ENCODE results near the gene VIPR2.

DNA sequence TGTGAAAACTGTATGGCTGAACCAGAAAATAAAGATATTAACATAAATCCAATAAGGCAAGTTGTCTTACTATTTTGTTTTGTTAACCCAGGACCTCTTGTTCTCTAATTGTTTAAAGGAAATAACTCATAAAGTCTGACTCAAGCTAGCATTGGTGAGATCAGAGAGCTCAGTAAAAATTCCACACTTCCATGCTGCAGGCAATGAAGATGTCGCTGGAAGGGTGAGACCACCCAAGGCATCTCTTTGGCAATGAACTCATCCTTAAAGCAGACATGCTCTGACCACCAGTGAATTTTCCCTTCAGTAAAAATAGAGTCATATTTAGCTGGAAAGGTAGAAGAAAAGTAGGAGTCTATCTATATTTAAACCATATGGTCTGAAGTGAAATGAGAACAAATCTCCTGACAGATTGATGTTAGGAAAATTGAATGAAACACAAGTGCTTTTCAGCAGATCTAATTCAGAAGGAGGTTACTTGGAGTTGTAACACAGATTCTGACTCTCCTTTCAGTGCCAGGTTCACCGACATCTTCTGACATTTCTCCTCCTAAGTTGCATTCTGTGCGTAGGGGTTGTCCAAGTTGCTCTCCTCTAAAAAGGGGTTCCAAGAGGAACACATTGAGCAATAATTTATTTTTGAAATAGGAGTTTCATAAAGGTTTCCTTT lies 32.8 kb upstream of the VIPR2 start:
- TF ChIP-seq POLR2A (IDR thresholded peaks at IDR 0.05): no peak
- TF ChIP-seq POLR2AphosphoS5 (IDR thresholded peaks at IDR 0.05): no peak
- TF ChIP-seq, protein P1, sequence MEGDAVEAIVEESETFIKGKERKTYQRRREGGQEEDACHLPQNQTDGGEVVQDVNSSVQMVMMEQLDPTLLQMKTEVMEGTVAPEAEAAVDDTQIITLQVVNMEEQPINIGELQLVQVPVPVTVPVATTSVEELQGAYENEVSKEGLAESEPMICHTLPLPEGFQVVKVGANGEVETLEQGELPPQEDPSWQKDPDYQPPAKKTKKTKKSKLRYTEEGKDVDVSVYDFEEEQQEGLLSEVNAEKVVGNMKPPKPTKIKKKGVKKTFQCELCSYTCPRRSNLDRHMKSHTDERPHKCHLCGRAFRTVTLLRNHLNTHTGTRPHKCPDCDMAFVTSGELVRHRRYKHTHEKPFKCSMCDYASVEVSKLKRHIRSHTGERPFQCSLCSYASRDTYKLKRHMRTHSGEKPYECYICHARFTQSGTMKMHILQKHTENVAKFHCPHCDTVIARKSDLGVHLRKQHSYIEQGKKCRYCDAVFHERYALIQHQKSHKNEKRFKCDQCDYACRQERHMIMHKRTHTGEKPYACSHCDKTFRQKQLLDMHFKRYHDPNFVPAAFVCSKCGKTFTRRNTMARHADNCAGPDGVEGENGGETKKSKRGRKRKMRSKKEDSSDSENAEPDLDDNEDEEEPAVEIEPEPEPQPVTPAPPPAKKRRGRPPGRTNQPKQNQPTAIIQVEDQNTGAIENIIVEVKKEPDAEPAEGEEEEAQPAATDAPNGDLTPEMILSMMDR (IDR thresholded peaks at IDR 0.05): no peak
